Endothelial cell of umbilical vein (primary cell): ENCODE data around the gene HCFC1R1. TPM values are rescaled to one million over a fixed set of nuclear protein-coding genes. Genes with fewer than 3 reads are reported as not detected.

Source experiments
- BruUV-seq: library from RNA; stranded (reverse); fragments of 400-500 nt; replicated peaks from 2 replicates; lab custom pipeline; 2021; lab: Mats Ljungman, UMichigan
- CTCF ChIA-PET: fragments of 300-600, 350-600 bp; sonication (Branson Sonifier 250); formaldehyde crosslinking; loops from one replicate; lab custom pipeline; 2021; ENCODE audit warnings: antibody characterized with exemption, inconsistent platforms; lab: Charles Lee
- POLR2A ChIA-PET: fragments of 300-600, 350-600 bp; sonication (Branson Sonifier 250); formaldehyde crosslinking; loops from one replicate; lab custom pipeline; 2021; ENCODE audit warnings: antibody characterized with exemption, inconsistent platforms; lab: Charles Lee
- DNase-seq: peaks from one replicate; pipeline ENCODE4 v3.0.0-alpha.2; 2011; ENCODE audit warnings: low read depth, low spot score
- FAIRE-seq: peaks from 2 replicates; lab custom pipeline; 2011; peaks lifted over from hg19 to GRCh38; lab: Jason Lieb, UNC
- H2AFZ ChIP-seq: 2 replicates; pipeline ENCODE4 v1.6.0; 2012; ENCODE audit warnings: low read depth, low read length, control low read depth, inconsistent platforms
- H3K27ac ChIP-seq: 2 replicates; pipeline ENCODE4 v1.5.1; 2011; ENCODE audit warnings: low read depth, mild to moderate bottlenecking, control low read depth, low read length, moderate library complexity; ENCODE audit not compliant: insufficient read depth
- H3K27me3 ChIP-seq, 2 experiments: 2 replicates each; pipeline versions ENCODE4 v1.6.0 to v1.6.1; 2011; ENCODE audit warnings: low read length in 2 of 2, mixed read lengths in 1 of 2; ENCODE audit not compliant: control insufficient read depth in 2 of 2, insufficient read depth in 2 of 2
- H3K36me3 ChIP-seq, 2 experiments: 2 replicates in 1 of 2; 3 replicates in 1 of 2; pipeline ENCODE4 v1.5.1; 2011; ENCODE audit warnings: low read length in 2 of 2, mild to moderate bottlenecking in 1 of 2, moderate library complexity in 1 of 2; ENCODE audit not compliant: control insufficient read depth in 2 of 2, insufficient read depth in 2 of 2; ENCODE audit errors: extremely low read depth in 1 of 2
- H3K4me1 ChIP-seq: 3 replicates; pipeline ENCODE4 v1.5.1; 2011; ENCODE audit warnings: mild to moderate bottlenecking, low read length; ENCODE audit not compliant: control insufficient read depth, insufficient read depth; ENCODE audit errors: extremely low read depth
- H3K4me2 ChIP-seq: 2 replicates; pipeline ENCODE4 v1.6.1; 2011; ENCODE audit warnings: low read length, control low read depth, mixed read lengths; ENCODE audit not compliant: insufficient read depth
- H3K4me3 ChIP-seq, 3 experiments: fragments of 200-600 bp in 1 of 3; sonication (generic), shearing (Covaris generic) in 1 of 3; replicated peaks in 1 of 3; 2 replicates each; pipeline ENCODE4 v1.5.1; 2011 to 2016; ENCODE audit warnings: control low read depth in 3 of 3, low read length in 3 of 3, mild to moderate bottlenecking in 2 of 3, inconsistent platforms in 1 of 3, low read depth in 1 of 3, moderate library complexity in 1 of 3; ENCODE audit not compliant: insufficient read depth in 1 of 3
- H3K79me2 ChIP-seq: 2 replicates; pipeline ENCODE4 v1.6.0; 2012; ENCODE audit warnings: low read length, inconsistent platforms; ENCODE audit not compliant: control insufficient read depth, insufficient read depth
- H3K9ac ChIP-seq: replicated peaks from 2 replicates; pipeline ENCODE3; 2011; ENCODE audit warnings: low read length, control low read depth; ENCODE audit not compliant: insufficient read depth; ENCODE audit errors: extremely low read depth
- H3K9me1 ChIP-seq: replicated peaks from 3 replicates; pipeline ENCODE4 v1.6.0; 2011; ENCODE audit warnings: mild to moderate bottlenecking, low read length; ENCODE audit not compliant: control insufficient read depth, insufficient read depth; ENCODE audit errors: extremely low read depth
- H3K9me3 ChIP-seq: replicated peaks from 2 replicates; pipeline ENCODE4 v1.5.1; 2012; ENCODE audit warnings: low read length, inconsistent platforms; ENCODE audit not compliant: control insufficient read depth, insufficient read depth
- H4K20me1 ChIP-seq: replicated peaks from 2 replicates; pipeline ENCODE3; 2011; ENCODE audit warnings: mild to moderate bottlenecking, low read length; ENCODE audit not compliant: control insufficient read depth, insufficient read depth; ENCODE audit errors: extremely low read depth
- EZH2 ChIP-seq: IDR thresholded peaks from 2 replicates; pipeline ENCODE4 v1.6.1; 2012; ENCODE audit warnings: borderline replicate concordance, low read depth, mild to moderate bottlenecking, moderate library complexity, low read length, inconsistent platforms; ENCODE audit not compliant: severe bottlenecking
- FOS ChIP-seq: IDR thresholded peaks from 2 replicates; pipeline ENCODE4 v1.6.1; 2011; ENCODE audit warnings: mild to moderate bottlenecking, low read length, moderate library complexity, borderline replicate concordance; ENCODE audit not compliant: insufficient read depth
- dilution Hi-C: fragments of 300-500 bp; cut with MboI; formaldehyde crosslinking; loops from one replicate; pipeline ENCODE4 v1.15.0; 2019; ENCODE audit warnings: low sequenced_read_pairs; ENCODE audit not compliant: extremely low pct_ligation_motif_present
- intact Hi-C: fragments of 100-400 bp; cut with micrococcal nuclease; formaldehyde crosslinking; loops from one replicate; pipeline ENCODE4 v1.10.0; 2022
- polyA plus RNA-seq, 4 experiments: library from polyadenylated mRNA; depleted of rRNA in 3 of 4; stranded (reverse) in 3 of 4; unstranded in 1 of 4; fragments of >200 nt; gene quantifications; 2 replicates each; pipeline versions ENCODE4 v1.2.1 to v1.2.3, GENCODE V29; 2011 to 2012; ENCODE audit warnings: missing spikeins in 1 of 4
- total RNA-seq: library from RNA; stranded (reverse); gene quantifications from 2 replicates; pipeline ENCODE4 v1.2.3, GENCODE V29; 2021
- TF ChIP-seq, protein P1 (sequence below), 2 donors: IDR thresholded peaks; 1 replicate in 1 of 2; 2 replicates in 1 of 2; pipeline ENCODE4 v1.5.1; 2011; ENCODE audit warnings: low read length in 2 of 2, mild to moderate bottlenecking in 2 of 2, moderate library complexity in 2 of 2, control low read depth in 1 of 2, inconsistent platforms in 1 of 2, low read depth in 1 of 2; ENCODE audit not compliant: insufficient read depth in 1 of 2; ENCODE audit errors: extremely low read depth in 1 of 2

Gene HCFC1R1
- total and polyA plus RNA-seq, 2 donors (not counting 3 experiments of a cell fraction or from before 2014, with no cell fraction given), result 28.7 to 49.3 TPM

DNA sequence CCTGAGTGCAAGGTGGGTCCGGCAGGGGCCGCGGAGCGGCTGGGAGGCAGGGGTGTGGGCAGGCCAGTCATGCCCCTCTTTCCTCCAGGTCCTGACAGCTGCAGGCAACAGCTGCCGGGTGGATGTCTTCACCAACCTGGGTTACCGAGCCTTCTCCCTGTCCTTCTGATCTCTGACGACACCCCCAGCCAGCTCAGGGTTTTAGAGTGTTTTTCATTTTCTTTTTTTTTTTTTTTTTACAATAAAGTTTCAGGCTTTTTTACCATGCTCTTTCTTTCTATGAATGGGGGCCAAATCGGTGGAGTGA is 3.7 kb upstream of the HCFC1R1 start:
- no peak overlapping the region for H3K4me3 ChIP-seq
- H3K27me3 ChIP-seq, result peaks cover 24 to 27% of the 10 kb centered on the region in 2 experiments
- BruUV-seq, result no TSS peak
- CTCF ChIA-PET, result interaction anchor here (0.9 to 8.8 kb wide), 12 partner anchors 8 to 140 kb away, joined by 3 to 200 read pairs (median 10); partner anchors contain the start of genes CLDN6, MMP25, PAQR4 and TNFRSF12A
- dilution Hi-C loops, result no loop called here
- H3K36me3 ChIP-seq, result peaks cover 0 to 9% of the 10 kb centered on the region in 2 experiments
- no peak overlapping the region for H3K27ac ChIP-seq
- no peak overlapping the region for H3K9ac ChIP-seq
- H3K9me3 ChIP-seq, result no peaks in the 10 kb centered on the region
- H3K4me1 ChIP-seq, result peaks cover 14% of the 10 kb centered on the region
- no peak overlapping the region for H3K4me2 ChIP-seq
- TF ChIP-seq EZH2 (no peak), FOS (no peak)
- TF ChIP-seq, protein P1, sequence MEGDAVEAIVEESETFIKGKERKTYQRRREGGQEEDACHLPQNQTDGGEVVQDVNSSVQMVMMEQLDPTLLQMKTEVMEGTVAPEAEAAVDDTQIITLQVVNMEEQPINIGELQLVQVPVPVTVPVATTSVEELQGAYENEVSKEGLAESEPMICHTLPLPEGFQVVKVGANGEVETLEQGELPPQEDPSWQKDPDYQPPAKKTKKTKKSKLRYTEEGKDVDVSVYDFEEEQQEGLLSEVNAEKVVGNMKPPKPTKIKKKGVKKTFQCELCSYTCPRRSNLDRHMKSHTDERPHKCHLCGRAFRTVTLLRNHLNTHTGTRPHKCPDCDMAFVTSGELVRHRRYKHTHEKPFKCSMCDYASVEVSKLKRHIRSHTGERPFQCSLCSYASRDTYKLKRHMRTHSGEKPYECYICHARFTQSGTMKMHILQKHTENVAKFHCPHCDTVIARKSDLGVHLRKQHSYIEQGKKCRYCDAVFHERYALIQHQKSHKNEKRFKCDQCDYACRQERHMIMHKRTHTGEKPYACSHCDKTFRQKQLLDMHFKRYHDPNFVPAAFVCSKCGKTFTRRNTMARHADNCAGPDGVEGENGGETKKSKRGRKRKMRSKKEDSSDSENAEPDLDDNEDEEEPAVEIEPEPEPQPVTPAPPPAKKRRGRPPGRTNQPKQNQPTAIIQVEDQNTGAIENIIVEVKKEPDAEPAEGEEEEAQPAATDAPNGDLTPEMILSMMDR (IDR thresholded peaks at IDR 0.05; ENCODE audit: extremely low read depth in 1 of 2, insufficient read depth in 1 of 2, low read depth in 1 of 2, low read length in 2 of 2), result no peak
- no peak overlapping the region for H2AFZ ChIP-seq
- H3K9me1 ChIP-seq, result no peaks in the 10 kb centered on the region
- no peaks in the 10 kb centered on the region for H4K20me1 ChIP-seq
- no peak for FAIRE-seq
- DNase-seq, result no peak
- peaks cover 2% of the 10 kb centered on the region for H3K79me2 ChIP-seq
- intact Hi-C loops, result no loop called here
- POLR2A ChIA-PET, result interaction anchor here (1.1 kb wide), 1 partner anchor 107 kb away, joined by 3 read pairs; the partner anchor contains the start of gene ZNF213
